GOT3 (cell line): ENCODE data around the gene KCNMA1.

Experiments used
- DNase-seq: peaks from one replicate; lab custom pipeline; 2025; ENCODE audit warnings: mixed read lengths; lab: John Stamatoyannopoulos, UW

KCNMA1 gene

DNA sequence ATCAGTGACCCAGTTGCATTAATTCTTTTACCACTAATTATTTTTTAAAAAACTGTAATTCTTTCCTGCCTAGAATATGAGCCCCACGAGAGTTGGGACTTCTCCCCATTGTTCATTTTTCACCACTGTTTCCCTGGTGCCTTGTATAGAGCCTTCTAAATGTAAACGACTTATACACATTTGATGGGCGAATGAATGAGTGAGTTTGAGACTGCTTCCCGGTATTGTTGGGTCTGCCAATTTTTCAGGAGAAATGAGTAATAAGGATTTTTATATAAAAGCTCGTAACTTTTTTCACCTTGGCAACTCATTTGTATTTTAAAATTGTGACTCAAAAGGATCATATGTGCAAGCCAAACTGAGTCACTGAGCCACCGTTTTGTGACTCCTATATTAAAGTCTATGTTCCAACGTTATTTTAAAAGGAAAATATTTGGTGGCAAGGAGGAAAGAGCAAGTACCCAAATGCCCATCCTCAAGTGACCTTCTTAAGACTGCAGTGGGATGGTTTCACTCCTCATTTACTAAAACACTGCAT lies 621.3 kb downstream of the KCNMA1 start:
- DNase-seq = no peak

DNA sequence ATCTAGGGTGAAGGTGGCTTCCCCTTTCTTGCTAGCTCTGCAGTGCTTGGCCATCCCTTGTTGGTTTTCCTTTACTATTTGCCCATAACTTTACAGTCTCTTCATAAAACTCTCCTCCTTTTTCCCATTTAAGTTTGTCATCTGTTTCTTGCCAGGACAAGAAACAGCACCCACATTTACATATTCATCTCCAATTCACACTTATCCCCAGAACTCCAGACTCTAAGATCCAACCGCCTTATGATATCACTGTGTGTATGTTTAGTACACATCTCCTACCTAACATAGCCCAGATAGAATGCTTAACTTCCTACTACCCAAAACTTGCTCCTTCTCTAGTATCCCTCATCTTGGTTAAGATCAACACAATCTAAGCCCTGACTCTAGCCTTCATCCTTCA lies 622.2 kb downstream of the KCNMA1 start:
- DNase-seq = no peak

DNA sequence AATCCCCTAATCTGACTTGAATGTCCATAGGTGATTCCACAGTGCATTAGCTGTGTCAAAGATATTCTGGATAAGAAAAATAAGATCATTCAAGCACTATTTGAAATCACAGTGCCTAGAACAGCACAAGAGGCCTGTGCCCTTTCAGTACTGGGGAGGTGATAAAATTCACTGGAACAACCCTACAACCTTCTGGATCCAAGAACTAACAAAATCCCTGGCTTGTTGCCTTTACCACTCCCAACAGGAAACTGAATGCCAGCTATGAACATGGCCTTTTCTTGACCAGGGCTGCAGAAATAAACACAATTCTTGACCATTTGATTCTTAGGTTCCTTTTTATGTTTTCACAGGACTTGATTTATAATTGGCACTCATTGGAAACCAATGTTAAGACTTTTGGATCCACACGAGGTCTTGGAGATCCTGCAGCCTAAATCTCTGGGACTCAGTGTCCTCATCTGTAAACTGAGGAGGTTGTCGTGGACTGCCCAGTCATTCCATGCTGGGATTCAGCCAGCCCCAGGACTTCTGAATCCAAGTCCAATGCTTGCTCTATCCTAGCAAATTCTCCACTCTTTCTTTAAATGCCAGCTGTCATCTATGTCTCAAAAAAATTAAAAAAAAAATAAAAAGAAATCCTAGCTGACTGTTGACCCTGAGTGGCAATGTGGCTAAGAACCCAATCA lies 624.7 kb downstream of the KCNMA1 start:
- DNase-seq = no peak

DNA sequence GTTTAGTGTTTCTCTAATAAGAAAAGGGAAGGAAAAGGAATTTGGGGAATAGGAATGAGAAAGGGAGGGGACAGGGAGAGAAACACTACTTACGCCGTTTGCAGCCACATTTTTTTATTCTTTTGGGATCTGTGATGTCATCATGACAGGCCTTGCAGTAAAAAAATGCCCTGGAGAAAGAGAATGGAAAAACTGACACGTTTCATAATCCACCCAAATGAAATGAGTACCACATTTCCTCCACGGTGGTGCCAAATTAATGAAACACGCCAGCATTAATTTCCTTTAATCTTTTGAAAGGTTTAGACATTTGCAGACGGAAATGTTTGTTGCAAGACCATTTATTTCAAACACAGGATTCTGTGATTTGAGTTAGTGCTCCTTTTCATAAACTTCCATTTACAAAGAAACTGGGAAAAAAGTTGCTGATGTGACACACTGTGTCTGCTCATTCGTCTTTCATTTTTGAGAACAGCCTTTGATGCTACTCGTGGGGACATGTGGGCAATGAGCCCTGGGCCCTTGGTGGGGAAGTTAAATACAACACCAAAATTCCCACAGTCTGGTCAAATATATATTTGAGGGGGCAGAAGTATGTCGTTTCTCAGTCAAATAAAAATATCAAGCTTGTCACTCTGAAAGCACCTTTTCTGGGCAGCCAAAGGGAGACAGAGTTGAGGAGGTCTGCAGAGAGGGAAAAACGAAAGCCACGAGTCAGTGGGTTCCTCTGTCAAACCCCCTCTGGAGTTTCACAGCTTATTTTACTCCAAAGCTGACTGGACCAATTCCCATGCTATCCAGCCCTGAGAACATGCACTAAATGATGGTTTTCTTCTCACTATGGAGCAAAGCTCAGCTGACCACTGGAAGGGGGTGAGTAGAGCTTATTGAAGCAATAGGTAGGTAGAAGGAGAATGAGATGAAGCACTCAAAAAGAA lies 625.5 kb downstream of the KCNMA1 start:
- no peak for DNase-seq

DNA sequence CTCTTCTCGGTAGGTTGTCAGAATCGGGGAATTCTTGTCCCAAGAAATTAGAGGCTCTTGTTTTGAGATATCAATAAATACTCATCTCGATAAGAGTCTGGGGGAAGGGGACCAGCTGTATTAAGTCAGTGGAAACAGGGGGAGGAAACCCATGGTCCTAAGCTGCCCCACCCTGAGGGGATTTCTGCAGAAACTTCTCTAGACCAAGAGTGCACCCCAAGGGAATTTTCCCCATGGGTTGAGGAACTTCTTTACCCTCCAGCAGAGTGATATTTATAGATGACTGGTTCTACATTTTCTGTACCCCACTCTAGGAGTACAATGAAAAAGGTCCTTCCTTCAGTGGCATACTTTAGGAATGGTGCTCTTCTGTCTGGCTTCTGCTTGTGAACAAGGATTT lies 627.2 kb downstream of the KCNMA1 start:
- DNase-seq = no peak

DNA sequence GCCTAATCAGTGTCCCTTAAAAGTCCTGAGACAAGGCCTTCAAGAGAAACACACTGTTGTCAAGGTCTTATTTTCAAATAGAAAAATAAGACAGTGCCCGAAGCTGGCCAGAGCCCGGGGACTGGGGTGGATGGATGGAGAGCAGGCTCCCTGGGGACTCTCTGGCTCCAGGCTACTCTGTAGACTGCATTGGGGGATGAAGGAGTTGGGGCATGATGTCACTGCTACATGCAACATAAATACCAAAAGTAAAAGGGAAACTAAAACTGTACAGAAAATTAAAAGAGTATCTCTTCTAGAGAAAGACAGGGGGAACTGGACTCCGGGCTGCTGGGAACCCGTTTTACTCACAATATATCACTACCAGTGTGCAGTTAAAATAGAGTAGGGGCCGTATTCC lies 629.8 kb downstream of the KCNMA1 start:
- no peak for DNase-seq

DNA sequence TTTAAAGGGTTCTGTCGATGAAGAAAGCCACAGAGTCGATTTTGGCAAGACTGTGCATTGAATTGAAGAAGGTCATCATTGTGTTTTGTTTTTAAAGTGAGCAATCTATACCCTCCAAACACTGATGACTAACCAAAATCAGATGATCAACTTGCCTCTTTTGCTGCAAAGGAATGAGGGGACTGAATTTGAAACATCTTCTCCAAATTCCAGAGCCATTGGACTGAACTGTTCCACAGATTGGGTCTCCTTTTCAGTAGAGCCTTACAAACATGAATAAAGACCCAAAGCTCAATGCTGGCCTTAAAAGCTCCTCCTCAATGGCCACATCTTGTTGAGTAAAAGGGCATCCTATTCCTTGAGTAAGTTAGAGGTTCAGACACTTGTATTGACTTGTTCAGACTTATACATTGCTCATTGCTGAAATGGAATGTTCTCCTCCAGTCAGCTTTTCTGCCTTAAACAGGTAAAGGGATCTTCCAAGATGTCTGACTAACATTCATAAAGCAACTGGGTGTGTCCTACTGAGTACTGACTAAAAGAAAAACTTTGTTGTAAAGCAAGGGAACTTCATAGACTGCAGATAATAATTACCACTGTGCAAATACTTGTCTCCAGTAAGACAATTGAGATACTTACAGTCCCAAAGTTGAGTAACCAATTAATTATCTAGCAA lies 630.6 kb downstream of the KCNMA1 start:
- no peak for DNase-seq

DNA sequence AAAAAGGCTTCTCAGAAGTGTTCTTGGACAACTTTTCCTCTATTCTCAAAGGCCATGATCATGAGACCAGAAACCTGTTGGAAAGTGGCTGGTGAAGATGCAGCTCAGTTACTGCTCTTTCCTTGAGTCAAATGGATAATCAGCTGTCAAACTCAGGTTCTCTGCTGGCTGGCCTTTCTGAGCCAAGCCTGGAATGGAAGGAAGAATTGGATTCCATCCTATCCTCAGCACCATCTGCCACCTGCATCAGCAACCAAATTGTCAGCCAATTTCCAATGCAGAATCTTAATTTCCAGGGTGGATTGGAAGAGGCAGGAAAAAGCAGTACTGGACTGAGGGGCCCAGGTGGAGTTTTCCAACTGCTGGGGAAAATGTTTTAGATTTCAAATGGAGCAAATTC lies 631.7 kb downstream of the KCNMA1 start:
- DNase-seq = no peak

DNA sequence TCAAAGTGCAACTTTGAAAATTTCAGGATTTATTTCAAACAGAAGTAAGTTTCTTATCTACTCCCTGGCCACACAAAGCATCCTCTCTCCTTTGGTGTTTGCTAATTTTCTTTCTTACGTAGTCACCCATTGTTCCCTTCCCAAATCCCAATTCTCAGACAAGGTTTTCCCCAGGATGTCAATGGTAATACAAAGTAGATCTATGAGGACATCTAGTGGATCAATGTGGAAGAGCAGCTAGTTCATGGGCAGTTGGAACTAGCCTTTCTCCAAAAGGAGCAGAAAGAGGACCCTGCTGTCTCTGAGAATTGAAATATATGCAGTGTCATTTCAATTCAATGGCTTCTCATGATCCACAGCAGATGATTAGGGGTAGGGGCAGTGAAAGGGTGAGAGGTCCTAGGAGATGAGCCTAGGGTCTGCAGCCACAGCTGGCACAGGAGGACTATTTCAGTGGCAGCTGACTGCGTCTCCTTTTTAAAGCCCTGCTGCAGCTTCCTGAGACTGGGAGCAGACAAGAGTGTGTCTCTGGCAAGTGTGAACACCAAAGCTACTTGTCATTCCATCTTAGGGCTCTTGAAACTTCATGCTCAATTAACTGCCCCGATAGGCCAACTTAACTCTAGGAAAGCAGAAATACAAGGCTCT lies 632.6 kb downstream of the KCNMA1 start:
- no peak for DNase-seq

DNA sequence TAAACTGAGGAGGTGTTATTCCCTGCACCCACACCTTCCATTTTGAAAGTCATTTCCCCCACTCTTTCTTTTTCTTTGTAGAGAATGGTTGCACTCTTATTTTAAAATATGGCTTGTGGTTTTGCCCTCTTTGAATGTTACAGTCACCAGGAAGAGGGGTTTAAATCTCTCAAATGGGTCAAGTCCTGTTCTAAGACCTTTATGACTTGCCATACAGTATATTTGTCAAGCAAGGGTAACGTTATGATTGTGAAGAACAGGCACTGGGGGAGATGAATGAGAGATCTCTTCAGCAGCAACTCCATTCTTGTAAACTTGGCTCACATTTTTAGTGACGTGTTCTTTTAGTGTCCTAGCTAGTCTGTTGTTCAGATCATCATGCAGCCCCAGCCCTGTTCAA lies 634.7 kb downstream of the KCNMA1 start:
- DNase-seq = no peak

DNA sequence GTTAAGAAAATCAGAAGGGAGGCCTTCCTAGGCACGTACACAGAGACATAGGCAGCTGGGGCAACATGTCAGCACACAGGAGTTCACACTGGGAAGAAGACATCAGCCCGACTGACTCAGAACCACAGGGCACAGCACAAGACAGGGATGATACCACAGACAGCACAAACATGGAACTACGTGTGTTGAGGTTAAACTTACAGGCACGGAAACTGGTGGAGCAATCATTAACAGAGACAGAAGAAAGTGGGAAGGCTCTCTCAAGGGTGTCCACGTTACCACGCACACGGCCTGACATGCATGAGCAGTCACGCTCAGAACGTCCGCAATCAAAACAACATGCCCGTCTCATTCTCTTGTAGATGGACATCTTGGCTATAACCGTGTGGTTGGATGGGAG lies 636.4 kb downstream of the KCNMA1 start:
- no peak for DNase-seq

DNA sequence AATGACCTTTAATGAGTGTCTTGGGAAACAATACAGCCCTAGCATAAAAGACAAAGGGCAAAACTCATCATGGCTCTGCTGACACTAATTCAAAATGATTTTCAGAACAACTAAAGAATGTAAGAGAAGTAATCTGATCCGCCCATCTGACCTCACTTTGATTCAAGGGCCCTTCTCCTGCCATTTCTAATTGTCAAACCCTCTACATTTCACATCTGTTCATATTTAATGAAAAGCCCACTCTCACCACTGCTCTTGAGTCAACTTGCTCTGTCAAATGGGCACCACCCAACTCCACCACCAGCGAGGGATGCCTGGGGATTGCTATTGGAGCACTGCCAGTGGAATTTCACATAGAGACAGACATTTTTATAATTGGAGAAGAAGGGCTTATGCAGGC lies 639.2 kb downstream of the KCNMA1 start:
- DNase-seq = no peak

DNA sequence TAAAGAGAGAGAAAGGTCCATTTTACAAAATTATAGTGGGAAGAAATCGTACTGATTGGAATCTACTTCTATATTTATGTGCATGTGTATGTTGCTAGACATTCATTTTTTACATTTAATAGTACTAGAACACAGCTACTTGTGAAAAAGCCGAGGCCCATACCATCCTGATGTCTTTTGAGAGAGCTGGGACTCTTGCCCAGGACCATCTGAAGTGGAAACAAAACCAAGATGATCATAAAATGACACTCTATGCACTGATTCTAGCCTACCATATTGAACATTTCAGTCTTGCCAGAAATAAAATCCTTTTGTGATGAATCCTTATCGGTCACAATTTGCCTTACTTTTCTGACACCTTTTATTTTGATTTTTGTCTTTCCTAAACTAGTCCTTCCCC lies 640.0 kb downstream of the KCNMA1 start:
- no peak for DNase-seq

DNA sequence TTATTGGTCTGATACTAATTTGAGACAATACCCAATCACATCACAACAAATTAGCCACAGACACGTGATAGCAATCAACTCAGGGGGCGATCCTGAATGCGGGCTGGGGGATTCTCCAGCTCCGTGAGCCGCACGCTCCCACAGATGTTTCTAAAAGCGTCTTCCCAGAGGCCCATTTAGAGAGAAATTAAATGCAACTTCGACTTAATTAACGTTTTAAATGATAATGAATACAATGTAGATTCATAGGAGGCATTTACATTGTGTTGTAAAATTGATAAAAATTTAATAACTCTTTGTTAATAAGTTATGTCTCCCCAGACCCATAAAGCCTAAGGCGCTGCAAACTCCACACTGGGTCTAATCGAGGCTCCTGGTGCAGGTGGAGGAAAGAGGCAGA lies 642.6 kb downstream of the KCNMA1 start:
- no peak for DNase-seq

DNA sequence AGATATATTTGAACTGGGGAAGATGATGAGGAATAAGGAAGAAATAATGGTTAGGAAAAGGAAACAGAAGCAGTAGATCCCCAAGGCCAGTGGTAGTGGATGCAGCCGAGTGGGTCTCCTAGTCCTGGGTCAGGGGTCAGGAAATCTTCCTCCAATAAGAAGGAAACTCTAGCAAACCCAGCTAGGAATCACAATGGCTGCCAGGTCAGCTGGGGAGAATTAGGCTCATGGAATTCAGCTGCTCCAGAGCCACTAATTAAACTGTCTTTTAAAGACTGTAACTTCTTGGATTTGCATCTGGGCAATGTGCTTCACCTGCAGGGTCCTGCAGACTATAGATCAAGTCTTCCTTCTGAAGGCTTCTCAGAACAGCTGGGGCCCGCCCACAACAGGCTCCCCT lies 644.4 kb downstream of the KCNMA1 start:
- no peak for DNase-seq

DNA sequence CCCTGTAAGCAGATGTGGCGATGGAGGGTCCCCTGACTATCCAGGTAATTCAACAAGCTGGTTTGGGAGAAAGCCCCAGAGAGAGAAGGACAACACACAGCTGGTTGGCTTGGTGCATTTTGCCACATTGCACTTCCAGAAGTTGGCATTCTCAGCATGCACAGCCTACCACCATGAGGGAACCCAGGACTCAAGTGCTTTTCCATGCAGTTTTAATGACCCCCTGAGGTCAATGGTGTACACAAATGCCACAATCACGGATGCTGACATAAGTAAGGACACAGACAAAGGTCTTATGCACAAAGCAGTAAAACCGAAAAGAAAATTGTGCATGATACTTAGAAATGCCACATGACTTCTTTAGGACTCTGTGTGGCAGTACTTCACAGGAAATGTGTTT lies 645.1 kb downstream of the KCNMA1 start:
- no peak for DNase-seq

DNA sequence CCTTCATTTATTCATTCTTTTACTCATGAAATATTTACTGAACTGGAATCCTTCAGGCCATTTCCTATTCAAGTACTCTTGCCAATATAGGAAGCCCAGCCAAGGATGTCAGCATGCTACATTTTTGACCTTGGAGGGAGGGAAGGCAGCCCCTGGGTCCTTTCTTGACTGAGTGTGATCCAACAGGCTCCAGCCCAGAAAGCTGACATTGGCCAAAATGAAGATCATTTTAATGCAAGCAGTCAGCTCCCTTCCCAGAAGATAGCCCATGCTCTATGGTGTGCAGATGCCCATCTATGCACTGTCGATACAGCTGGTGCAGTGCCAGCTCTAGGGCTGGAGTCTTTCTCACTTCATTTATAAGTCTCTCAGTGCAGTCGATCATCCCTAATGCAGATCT lies 646.0 kb downstream of the KCNMA1 start:
- no peak for DNase-seq

DNA sequence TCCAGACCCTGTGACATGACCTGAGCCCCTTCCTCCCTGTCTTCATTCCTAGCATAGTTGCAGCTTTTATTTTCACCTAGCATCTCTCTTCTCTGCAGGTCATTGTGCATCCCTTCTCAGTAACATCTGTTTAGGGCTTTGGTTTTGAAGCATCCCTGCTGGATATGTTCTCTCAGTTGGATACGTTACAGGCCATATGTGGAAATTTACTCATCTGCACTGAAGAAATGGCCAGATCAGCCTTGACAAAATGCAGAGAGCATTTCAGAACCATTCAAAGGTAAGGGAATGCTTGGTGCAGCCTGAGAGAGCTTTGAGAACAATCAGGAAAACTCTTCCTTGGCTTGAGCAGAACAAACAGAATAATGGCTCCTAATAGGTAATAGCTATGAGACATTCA lies 647.0 kb downstream of the KCNMA1 start:
- no peak for DNase-seq

DNA sequence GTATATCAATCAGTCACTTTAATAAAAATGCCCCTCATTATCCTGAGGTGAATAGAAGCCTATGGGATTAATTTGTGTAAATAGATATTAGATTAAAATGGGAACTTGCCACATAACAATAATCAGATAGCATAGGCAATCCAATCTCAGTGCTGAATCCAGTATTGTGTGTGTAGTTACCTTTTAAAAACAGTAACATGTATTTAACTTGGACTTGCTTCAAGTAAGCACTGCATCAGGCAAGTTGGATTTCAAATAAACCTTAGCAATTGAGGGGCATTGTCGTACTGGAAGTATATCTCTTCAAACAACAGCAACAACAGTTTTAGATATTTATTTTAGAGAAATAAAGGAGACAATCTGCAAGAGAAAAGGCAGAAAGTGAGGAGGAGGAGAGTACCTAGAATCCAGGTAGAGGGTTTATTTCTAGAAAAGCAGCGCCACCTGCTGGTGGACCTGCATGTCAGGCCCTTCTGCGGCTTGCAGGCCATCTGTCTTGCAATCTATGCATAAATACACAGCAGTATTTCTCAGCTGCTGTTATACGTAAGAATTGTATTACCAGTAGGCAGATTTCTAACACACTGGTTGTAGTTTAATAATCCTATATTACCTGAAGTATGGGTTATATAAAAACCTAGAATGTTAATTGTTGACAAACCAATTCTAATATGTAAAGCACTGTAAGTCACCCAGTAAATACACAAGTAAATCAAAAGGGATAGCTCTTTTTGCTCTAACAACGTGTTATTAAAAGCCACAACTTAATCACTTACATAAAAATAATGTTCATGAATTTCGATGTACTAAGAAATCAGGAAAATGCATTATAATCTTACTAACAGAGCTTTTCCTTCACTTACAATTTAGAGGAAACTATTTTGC lies 652.8 kb downstream of the KCNMA1 start:
- DNase-seq = peak; percentile 7

DNA sequence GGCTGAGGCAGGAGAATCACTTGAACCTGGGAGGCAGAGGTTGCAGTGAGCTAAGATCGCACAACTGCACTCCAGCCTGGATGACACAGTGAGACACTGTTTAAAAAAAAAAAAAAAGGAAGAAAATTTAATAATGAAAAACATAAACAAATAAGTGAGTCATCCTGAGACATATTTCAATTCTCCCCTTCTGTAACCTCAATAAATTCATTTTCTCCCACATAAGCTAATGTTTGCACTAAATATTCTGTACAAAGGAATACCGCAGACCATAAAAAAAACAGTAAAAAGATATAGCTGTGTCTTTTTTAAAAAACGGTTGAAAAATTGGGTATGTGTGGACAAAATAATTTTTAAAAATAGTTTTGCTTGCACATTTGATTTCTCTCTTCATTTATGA lies 654.0 kb downstream of the KCNMA1 start:
- DNase-seq = no peak

DNA sequence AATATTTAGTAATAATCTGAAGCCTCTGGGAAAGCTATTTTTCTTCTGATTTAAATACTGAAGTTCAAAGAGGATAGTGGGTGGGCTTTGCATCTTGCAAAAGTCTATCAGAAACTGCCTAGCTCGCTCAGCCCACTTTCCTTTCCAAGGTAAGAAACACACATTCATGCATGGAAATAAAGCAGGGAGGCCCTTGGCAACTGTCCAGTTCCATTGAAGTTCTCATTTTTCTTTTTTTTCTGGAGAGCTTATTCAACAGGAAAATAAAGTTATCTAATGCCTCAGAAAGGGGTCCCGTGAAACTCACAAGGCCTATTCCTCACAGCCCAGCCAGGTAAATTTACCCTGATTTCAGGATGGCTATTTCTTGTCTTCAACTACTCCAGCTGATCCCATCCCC lies 654.9 kb downstream of the KCNMA1 start:
- no peak for DNase-seq
